H1 (cell line): ENCODE measurements around the gene PRRX2. TPM values are rescaled to one million over a fixed set of nuclear protein-coding genes. Genes with fewer than 3 reads are reported as not detected.

Source experiments
- ASH2L ChIP-seq: fragments of 200-600, 300-600 bp; sonication (generic); IDR thresholded peaks from one replicate; pipeline ENCODE4 v1.7.1; 2017; ENCODE audit warnings: low read length
- CBX8 ChIP-seq: fragments of 300-800, 300-1000 bp; sonication (generic); IDR thresholded peaks from 2 replicates; pipeline ENCODE4 v1.7.1; 2016; ENCODE audit warnings: low read depth, low read length, borderline replicate concordance
- POLR2AphosphoS5 ChIP-seq: IDR thresholded peaks from 2 replicates; pipeline ENCODE4 v1.6.1; 2011; ENCODE audit warnings: low read depth, low read length
- SIX5 ChIP-seq: IDR thresholded peaks from 2 replicates; pipeline ENCODE4 v1.6.1; 2011; ENCODE audit warnings: mild to moderate bottlenecking, low read depth, low read length
- SP1 ChIP-seq: IDR thresholded peaks from 2 replicates; pipeline ENCODE4 v1.6.1; 2011; ENCODE audit warnings: low read depth, low read length
- polyA plus RNA-seq, 7 experiments: library from polyadenylated mRNA; depleted of rRNA in 3 of 7; stranded (reverse) in 5 of 7; unstranded in 2 of 7; fragments of >200 nt in 5 of 7; fragments of 200-250 nt in 2 of 7; gene quantifications; 1 replicate in 5 of 7; 2 replicates in 1 of 7; 4 replicates in 1 of 7; pipeline versions ENCODE4 v1.2.1 to v1.2.3, GENCODE V29; 2011 to 2013; ENCODE audit warnings: missing spikeins in 2 of 7, mixed read lengths in 2 of 7
- total RNA-seq: library from RNA; stranded (reverse); fragmentation: NEBNext Ultra II Directional; extraction: Animal tissue kit (Norgen Biotek cat#: 25700); gene quantifications from 2 replicates; pipeline ENCODE4 v1.2.1, GENCODE V29; 2021

The PRRX2 gene
- total and polyA plus RNA-seq, 2 of the 8 experiments (the other 6 are each of a cell fraction or from before 2014, with no cell fraction given) = 5.8 to 9.2 TPM

DNA sequence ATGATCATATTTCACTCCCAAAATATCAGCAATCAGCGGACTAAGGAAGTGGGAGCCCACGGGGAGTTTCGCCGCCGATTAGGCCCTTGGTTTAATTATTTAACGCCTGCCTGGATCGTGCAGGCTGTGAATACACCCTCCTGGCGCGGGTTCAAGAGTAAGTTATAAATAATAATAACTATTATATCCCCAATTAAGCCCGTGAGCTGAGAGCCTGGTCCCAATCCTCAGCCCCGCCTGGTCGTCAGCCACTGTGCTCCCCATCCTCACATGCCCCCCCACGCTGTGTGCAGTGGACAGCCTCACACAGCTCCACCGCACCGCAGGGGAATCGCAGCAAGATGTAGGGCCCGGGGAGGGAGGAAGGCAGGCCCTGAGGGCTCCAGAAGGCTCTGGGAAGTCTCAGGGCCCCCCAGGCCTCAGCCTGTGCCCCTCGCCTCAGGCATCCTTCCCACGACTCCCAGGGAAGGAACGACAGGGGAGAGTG is 10.8 kb upstream of the PRRX2 start (continued):
- no peak for TF ChIP-seq SP1
- TF ChIP-seq ASH2L = no peak
- no peak for TF ChIP-seq CBX8
- no peak for TF ChIP-seq POLR2AphosphoS5
- TF ChIP-seq SIX5 = no peak
